NCI-H2227 (cell line): ENCODE measurements around the gene GJB5.
"Not testable (repeated sequence)": the region's sequence is repeated elsewhere in the genome, so short reads cannot be mapped to it uniquely, and the experiment has no call there.

Experiments used
- DNase-seq: peaks from one replicate; lab custom pipeline; 2025; ENCODE audit not compliant: unreplicated experiment; lab: John Stamatoyannopoulos, UW

Gene GJB5

DNA sequence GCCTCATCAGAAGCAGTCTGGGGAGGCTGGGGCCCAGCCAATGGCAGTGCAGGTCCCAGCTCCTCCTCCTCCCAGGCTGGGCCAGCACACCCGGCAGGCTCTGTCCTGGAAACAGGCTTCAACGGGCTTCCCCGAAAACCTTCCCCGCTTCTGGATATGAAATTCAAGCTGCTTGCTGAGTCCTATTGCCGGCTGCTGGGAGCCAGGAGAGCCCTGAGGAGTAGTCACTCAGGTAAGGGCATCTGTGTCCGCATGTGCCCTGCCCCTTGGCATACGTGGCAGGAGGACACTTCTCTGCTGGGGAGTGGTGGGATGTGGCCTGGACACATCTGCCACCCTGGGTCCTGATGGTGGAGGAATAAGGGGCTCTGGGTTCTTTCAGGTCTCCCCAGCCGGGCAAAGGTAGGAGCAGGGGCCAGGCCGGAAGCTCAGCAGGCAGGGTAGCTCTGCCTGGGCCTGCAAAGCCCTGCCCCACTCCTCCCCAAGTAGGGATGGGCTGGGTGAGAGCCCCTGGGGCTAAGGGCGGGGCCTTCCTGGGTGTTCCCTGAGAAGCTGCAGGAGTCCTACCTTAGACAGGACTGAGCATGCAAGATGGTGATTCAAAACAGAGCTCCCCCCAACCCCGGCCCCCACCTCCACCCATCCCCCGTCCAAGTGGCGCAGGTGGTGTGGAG is at the start of gene GJB5:
Gene GJB5, plus strand, starts transcription at position 84 of the 674 bp plus-strand sequence. CDS start 2,284 bp downstream, outside the sequence.
- no peak for DNase-seq

DNA sequence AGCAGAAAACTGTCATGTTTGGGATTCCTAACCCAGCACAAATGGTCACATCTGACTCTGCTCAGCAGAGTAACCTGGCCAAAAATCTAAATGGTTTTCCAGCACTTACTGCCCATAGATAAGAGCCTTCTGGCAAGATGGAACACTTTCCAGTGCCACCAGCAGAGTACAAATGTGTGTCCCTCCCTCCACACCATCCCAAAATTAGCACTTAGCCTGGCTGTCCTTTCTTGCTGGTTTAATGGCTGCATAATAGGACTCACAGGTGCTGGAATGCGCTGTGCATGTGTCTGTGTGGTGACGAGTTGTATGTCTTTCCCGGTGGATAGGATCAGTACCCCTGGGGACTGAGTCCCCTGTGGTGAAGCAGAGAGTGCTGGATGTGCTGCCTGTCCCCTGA is 49.8 kb upstream of the GJB5 start:
- no peak for DNase-seq

DNA sequence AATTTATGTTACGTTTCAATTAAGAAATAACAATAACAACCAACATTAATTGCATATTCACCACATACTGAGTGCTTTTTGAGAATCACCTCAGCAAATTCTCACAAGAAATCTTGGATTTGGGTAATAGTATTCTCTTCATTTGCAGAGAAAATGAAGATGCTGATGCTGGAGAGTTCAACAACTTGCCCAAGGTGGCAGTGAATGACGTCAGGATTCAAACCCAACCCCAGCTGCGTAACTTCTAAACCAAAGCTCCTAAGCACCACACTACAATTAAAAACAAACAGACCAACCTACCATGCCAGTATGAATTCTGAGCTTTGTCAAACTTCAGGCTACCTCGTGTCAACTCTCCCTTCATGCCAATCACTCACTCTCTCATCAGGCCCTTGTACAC is 46.7 kb upstream of the GJB5 start:
- DNase-seq = no peak

DNA sequence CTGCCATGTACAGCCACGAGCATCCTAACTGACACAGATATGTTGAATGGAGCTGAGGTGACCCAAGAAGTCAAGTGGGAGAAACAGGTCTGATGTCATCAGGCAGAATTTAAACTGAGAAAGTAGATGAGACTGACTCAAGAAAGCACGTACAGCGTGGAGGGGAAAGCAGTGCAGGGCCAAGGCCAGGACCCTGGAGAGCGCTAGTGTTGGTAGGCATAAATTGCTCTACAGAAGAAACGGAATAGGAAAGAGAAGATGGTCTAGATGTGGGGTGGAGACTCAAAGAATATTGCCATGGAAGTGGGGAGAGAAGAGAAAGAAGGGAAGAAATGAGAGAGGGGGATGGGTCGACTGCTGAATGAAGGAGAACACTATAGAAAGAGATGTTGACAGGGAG is 45.3 kb upstream of the GJB5 start:
- no peak for DNase-seq

DNA sequence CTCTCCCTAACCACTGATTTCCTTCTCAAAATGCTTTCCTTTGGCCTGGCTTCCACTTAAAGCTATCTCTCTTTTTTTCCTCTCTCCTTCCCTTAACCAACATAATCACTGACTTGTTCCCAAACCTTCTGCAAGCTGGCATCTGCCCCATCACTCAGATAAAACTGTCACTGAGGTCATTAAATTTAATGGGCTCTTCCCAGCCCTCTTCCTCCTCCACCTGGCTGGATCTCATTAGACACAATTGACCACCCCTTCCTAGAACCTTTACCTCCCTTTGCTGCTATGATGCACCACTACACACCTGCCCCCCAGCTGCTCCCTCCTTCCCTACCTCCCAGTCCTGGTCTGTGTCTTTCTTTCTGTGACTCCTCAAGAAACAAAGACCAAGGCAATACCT is 44.0 kb upstream of the GJB5 start:
- peak; percentile 31 for DNase-seq

DNA sequence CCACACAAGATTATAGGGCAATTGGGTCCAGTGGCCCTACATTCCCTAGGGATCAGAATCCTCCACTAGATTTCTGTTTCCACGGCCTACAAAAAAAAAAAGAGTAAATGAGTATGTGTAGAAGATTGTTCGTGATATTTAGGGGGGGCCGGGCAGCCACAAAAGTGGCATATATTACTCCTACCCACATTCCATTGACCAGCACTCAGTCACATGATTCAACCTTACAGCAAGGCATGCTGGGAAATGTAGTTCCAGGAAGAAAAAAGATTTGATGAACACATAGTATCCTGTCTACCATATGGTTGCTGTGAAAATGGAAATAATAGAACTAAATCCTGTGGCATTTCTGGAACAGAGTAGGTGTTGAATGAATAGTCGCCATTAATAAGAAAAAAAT is 43.4 kb upstream of the GJB5 start:
- DNase-seq = peak; percentile 33

DNA sequence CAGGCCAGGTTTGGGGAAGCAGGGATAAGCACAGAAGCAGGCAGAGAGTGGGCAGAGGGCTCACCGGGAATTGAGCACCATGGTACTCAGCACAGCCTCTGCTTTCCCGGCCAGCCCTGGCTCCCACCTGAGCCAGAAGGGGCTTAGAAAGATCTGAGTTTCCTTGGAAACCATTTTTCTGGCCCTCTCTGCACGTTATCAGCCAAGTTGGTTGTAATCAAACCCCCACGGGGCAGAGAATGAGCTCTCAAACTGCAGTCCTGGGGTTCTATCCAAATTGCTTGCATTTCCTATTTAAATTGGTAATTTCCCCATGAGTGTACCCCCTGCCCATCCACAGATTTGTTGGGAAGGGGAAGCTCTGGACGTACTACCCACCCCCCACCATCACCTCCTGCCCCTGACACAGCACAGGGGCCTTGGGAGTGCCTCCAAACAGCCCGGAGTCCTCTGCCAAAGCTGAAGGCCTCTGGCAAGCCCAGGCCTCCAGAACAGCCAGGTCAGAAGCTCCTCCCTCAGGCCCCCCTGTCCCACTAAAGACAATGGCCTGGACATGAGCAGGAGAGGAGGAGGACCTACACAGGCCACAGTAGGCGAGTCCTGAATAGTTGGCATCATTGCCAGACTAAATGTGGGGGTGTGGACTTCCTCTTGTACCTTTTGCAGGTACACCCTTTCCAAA is 42.7 kb upstream of the GJB5 start:
- no peak for DNase-seq

DNA sequence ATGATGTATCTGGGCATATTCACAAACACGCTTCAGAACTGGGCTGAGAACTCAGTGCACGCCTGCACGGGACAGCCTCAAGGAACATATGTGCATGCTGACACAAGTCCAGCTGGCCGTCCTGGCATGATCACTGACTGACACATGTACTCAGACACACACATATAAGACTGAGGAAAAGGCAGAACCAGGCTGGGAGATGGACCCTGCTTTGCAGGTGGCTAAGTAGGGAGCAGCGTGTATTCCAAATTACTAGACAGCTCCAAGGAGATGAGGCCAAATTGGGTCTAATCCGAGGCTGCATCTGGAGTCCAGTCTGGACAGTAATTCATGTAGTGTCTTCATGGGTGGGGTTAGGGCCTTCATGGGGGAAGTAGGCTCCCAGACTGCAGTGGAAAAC is 41.4 kb upstream of the GJB5 start:
- DNase-seq = no peak

DNA sequence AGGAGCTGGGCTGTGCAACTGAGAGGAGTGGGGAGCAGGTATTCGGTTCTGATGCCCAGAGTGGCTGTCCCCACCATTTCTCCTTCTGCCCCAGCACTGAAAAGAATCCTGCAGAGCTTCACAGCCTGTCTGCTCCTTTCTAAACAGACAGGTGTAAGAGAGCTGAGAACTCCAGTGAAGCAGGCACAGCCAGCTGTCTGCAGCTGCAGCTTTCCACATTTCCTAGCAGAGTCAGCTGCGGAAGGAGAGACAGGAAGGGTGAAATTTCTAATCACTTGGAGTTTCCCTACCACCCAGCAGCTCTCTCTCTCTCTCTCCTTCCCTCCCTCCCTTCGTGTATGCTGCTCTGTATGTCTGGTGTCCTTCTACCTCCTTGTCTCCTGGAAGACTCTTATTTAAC is 40.5 kb upstream of the GJB5 start:
- no peak for DNase-seq

DNA sequence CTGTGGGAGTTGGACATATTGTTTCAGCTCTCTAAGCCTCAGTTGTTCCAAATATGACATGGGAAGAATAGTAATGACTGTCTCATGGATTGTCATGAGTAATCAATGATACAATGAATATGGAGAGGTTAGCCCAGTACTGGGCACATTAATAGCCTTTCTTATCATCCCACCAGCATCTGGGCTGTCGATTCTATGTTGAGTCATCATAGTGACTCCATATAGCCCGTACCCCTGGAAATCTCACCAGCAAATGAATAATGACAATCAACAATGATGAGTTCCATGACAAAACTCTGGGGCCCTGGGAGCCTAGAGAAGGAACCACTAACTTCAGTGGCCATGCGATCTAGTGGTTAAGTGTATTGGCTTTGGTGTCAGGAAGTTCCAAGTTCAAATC is 39.7 kb upstream of the GJB5 start:
- DNase-seq = no peak

DNA sequence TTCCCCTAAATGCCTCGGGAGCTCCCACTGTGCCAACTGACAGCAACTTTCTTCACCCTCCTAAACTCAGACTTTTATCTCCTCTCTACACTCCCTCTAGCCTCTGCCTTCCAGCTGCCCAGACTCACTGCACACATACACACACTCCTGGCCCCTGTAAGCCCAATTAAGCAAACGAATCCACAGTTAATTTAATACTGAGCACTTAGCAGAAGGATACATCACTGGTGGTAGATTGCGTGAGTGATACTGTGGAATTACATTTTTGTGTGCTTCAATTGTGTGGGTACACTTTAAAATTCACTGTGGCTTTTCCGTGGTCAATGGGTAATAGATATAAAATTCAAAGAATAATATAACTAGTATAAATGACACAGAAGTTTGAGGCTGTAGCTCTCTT is 33.6 kb upstream of the GJB5 start:
- no peak for DNase-seq

DNA sequence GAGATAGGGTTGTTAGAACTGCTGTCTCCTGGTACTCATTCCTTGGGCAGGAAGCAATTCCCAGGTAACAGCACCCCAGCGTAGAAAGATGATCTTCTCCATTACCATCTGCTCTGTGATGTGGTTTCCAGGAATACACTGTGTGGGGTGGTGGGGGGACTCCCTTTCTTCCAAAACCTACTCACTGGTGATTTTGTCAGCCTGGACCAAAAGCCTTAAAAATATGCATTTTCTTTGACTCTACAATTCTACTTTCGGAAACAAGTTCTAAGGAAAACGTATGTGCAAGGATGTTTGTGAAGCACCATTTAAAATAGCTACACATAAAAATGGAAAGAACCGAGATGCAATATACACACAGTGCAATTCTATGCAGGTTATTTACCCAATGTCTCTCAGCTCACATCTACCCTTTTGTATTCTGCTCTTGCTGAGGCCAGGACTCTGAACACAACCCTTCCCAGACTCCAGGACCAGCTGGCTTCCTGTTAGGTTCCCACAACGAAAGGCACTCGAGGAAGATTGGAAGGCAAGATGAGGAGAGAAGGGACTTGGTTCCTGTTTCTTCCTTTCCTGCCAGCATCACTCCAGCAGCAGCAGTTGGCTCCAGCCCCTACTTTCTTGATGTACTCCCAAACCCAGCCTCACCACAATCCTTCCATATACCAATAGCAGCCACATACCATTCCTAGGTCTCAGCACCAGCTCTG is 33.0 kb upstream of the GJB5 start:
- no peak for DNase-seq

DNA sequence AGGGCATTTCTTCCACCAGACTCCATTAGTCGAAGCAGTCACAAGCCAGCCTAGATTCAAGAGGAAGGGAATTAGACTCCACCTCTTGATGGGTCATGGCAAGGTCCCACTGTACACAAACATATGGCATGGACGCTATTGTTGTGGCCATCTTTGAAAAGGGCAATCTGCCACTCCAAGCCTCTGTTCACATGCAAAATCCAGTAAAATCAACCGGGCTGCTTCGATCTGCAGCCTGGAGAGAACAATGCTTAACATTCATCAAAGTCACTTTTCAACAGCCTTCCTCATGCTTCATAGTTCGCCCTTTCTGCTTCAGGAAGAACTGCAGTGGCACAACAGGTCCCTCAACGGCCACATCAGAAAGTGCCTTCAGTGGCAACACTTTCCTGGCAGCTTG is 28.0 kb upstream of the GJB5 start:
- no peak for DNase-seq

DNA sequence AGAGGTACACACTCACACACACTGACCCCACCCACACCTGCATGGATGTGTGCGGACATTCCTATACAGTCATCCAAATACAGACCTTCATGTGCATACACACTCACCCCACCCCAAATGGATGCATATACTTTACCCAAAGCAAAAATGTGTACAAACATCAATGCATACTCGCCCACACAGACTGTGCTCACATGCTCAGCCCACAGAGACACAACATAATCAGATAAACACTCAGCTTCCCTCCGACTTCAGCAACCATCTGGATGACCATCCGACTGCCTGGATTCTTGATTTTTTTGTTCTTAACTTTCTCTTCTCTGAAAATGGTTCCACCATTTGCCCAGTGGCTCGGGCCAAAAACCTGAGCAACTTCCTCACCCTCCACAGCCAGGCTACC is 24.4 kb upstream of the GJB5 start:
- DNase-seq = no peak

DNA sequence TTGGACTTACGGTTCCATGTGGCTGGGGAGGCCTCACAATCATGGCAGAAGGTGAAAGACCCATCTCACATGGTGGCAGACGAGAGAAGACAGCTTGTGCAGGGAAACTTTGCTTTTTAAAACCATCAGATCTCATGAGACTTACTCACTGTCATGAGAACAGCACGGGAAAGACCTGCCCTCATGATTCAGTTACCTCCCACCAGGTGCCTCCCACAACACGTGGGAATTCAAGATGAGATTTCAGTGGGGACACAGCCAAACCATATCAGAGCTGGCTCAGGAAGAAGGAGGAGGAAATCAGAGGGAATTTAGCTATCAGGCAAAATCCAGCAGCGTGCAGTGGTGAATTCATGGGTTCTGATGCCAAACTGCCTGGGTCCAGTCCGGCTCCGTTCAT is 22.0 kb upstream of the GJB5 start:
- not testable (repeated sequence) for DNase-seq

DNA sequence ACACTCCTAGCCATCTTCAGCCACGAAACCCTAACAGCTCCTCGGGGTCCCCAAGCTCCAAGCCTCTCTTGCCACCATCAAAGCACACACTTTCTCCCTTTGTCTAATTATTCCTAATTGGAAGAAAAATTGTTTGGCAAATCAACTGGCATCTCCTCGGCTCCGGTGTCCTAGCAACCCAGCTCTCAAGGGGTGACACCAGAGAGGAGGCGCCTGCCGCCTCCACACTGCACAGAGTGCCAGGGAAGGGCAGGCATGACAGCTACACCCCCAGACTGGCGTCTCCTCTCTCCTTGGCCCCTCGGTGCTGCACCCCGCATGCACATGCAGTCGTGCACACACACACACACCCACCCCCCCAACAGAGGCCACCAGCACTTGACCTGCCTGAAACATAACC is 18.2 kb upstream of the GJB5 start:
- DNase-seq = peak; percentile 14

DNA sequence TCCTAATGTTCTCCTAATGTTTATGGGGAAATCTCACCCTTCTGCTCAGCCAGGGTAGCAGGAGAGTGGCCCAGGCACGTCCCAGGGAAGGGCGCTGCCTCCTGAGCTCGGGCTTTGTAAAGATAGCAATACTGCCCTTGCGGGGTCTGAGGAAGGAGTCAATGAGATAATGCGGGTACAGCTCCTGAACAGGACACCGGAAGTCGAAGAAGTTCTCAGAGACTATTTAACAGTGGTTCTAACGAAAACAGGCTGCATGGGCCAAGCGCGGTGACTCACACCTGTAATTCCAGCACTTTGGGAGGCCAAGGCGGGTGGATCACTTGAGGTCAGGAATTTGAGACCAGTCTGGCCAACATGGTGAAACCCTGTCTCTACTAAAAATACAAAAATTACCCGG is 17.6 kb upstream of the GJB5 start:
- not testable (repeated sequence) for DNase-seq

DNA sequence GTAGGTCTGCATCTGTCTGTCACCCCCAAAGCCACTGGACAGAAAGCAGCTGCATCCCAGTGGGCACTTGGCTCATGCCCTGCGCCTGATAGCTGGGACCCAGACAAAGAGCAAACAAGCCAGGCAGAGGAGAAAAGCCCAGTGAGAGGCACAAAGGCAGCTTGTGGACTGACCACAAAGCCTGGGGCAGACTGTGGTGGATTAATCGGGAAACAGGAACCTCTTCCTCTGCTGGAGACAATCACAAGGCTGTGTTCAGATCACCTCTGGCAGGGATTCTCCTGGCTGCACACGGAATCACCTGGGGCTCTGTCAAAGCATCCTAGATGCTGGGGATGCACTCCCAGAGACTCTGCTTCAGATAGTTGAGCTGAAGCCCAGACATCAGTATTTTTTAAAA is 15.2 kb upstream of the GJB5 start:
- DNase-seq = no peak

DNA sequence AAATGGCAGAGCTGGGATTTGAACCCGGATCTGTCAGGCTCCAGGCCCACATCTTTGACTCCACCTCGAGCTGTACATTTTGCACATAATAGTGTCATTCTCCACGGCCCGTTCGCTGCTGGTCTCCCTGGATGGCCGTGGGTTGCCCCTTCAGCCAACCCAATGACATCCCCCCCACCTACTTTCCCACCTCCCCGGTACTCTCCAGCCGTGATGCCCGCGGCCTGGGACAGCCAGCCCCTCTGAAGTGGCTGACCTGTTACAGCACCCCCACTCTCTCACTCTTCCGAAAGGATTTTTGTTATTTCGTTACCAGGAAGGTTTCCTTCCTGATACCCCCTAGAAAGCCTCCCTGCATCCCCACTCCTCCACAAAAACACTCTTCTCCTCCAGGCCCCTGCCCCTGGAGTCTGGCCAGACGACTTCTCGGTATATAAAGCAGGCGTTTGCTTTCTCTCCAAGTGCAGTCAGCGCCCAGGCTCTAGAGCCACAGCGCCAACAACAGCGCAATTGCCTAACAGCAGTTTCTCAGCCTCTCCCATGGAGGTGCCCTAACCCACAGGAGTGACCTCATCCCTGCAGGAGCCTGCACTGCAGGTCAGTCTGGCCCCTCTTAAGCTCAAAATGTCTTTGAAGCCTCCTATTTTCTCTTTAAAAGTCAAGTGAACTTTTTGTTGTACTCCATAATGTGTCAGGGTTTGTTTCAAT is 14.5 kb upstream of the GJB5 start:
- DNase-seq = peak; percentile 57

DNA sequence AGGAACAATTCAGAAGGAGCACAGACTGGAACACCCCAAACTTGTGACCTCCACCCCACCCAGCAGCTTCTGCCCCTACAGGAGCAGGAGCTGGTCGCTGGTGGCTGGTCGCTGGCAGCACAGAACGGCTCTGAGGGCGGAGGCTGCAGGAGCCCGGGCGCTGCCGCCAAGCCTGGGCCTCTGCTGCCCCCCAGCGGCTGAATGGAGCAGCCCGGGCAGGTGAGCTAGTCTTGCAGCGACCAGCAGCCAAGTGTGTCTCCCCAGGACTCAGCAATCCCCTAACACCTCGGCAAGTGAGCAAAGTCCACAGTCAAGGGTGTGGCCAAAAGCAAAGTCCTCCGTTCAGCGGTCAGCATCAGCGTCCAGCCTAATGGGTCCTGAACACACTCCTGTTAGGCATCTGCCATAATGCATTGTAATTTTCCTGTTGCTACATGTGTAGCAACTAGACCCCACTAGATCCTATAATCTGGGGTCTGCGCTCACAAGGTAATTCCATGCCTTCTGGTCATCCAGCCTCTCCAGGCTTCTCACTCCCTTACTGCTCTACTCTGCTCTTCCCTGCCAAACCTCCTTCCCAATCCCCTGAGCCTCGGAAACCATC is 12.1 kb upstream of the GJB5 start:
- peak; percentile 89 for DNase-seq

DNA sequence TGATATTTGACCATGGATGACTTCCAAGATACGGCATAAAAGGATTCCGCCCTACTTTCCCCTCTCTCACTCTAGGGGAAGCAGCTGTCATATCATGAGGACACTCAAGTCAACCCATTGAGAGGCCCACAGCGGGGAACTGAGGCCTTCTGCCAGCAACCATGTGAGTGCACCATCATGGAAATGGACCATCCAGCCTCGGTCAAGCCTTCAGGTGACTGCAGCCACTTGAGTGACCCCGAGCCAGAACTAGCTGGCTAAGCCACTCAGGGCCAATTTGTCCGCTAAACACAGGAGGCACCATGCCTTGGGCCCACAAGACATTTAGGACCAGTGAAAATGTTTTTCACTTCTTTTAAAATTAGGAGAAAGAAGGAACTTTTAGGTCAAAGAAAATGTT is 11.1 kb upstream of the GJB5 start:
- no peak for DNase-seq
